Neural progenitor cell (in vitro differentiated cells): ENCODE results near the gene AP4E1.

ENCODE experiments used
- EZH2 ChIP-seq: fragments of 200-600 bp; sonication (generic); IDR thresholded peaks from 2 replicates; pipeline ENCODE4 v1.6.1; 2017; ENCODE audit warnings: antibody characterized with exemption, mild to moderate bottlenecking, moderate library complexity
- EZH2phosphoT487 ChIP-seq: fragments of 200-600 bp; sonication (generic); IDR thresholded peaks from 2 replicates; pipeline ENCODE4 v1.6.1; 2017; ENCODE audit warnings: antibody characterized with exemption
- TF ChIP-seq, protein P1 (sequence below): fragments of 200-600 bp; sonication (generic); IDR thresholded peaks from 2 replicates; pipeline ENCODE4 v1.5.1; 2017; ENCODE audit warnings: antibody characterized with exemption, mild to moderate bottlenecking

DNA sequence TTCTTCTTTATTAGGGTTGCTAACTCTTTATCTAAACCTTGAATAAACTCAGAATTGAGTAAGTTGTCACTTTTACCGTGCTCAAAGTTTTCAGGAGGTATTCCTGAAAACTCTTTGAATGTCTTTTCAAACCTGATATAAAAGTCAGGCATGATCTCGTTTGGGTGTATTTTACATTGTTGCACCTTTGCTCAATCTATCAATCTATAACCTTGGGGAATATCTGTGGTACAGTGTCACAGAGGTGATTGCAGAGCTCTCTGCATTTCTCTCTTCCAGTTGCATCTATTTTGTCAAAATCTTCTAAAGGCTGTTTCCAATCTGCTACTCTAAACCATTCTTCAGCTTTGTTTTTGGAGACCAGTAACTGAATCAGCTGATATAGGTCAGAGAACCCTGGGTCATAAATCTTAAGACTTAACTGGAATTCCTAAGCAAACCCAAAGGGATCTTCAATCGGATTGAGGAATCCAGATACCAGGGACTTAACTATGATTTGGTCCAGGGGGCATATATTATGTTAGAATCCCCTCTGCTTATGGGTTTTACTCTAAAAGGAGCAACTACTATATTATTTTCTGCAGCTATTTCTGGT, 35.6 kb upstream of the AP4E1 start:
- TF ChIP-seq, protein P1, sequence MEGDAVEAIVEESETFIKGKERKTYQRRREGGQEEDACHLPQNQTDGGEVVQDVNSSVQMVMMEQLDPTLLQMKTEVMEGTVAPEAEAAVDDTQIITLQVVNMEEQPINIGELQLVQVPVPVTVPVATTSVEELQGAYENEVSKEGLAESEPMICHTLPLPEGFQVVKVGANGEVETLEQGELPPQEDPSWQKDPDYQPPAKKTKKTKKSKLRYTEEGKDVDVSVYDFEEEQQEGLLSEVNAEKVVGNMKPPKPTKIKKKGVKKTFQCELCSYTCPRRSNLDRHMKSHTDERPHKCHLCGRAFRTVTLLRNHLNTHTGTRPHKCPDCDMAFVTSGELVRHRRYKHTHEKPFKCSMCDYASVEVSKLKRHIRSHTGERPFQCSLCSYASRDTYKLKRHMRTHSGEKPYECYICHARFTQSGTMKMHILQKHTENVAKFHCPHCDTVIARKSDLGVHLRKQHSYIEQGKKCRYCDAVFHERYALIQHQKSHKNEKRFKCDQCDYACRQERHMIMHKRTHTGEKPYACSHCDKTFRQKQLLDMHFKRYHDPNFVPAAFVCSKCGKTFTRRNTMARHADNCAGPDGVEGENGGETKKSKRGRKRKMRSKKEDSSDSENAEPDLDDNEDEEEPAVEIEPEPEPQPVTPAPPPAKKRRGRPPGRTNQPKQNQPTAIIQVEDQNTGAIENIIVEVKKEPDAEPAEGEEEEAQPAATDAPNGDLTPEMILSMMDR: no peak
- TF ChIP-seq EZH2phosphoT487 (no peak), EZH2 (no peak)
